Adrenal gland (tissue), 5 donors: Measurements from ENCODE around the gene HIVEP3.

ENCODE experiments used
- POLR2A ChIP-seq, 2 donors: fragments of 450-650 bp; IDR thresholded peaks; one replicate each; pipeline ENCODE4 v1.6.1; 2017; ENCODE audit warnings: antibody characterized with exemption in 2 of 2, mild to moderate bottlenecking in 2 of 2, moderate library complexity in 1 of 2
- TF ChIP-seq, protein P1 (sequence below), 6 experiments: fragments of 450-650 bp in 4 of 6; fragments of 200-600 bp in 2 of 6; sonication (generic) in 1 of 6; IDR thresholded peaks; 1 replicate in 5 of 6; 2 replicates in 1 of 6; pipeline versions ENCODE4 v1.5.1 to v1.8.0; 2016 to 2021; ENCODE audit warnings: antibody characterized with exemption in 6 of 6, mild to moderate bottlenecking in 2 of 6, moderate library complexity in 1 of 6
- donor health status: DM: no; HTN: no; CAD: no.

GRCh38 chr1:41917076-41917475 lies 1.6 kb downstream of the HIVEP3 start:
- TF ChIP-seq, protein P1, sequence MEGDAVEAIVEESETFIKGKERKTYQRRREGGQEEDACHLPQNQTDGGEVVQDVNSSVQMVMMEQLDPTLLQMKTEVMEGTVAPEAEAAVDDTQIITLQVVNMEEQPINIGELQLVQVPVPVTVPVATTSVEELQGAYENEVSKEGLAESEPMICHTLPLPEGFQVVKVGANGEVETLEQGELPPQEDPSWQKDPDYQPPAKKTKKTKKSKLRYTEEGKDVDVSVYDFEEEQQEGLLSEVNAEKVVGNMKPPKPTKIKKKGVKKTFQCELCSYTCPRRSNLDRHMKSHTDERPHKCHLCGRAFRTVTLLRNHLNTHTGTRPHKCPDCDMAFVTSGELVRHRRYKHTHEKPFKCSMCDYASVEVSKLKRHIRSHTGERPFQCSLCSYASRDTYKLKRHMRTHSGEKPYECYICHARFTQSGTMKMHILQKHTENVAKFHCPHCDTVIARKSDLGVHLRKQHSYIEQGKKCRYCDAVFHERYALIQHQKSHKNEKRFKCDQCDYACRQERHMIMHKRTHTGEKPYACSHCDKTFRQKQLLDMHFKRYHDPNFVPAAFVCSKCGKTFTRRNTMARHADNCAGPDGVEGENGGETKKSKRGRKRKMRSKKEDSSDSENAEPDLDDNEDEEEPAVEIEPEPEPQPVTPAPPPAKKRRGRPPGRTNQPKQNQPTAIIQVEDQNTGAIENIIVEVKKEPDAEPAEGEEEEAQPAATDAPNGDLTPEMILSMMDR (IDR thresholded peaks at IDR 0.05) = no peak
- TF ChIP-seq POLR2A (IDR thresholded peaks at IDR 0.05) = no peak
